ENCODE measurements around the gene GALNTL6. TPM values are rescaled to one million over a fixed set of nuclear protein-coding genes. Genes with fewer than 3 reads are reported as not detected.

Gene GALNTL6
- total and polyA plus RNA-seq, 7 donors, result 0.14 to 2.5 (median 0.42) TPM; not detected in 1

DNA sequence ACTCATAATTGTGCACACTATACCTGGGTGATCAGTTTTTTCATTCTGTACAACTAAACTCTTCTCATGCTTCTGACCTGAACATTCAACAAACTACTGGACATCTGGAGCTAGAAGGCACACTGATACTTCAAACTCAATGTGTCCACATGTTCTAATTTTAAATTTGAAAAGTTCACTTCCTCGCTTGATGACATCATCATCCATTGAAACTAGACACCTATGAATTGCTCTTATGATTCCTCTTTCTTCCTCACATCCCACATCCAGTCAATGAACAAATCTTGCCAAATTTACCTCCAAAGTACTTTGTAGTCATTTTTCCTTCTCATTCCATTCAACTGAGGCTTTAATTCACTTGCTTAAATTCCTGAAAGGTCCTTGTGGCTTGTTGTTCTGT lies 549.4 kb downstream of the GALNTL6 start:
- no peaks in the 10 kb centered on the region for H3K9me3 ChIP-seq
- no peaks in the 10 kb centered on the region for H3K36me3 ChIP-seq
- no peaks in the 10 kb centered on the region for H3K4me1 ChIP-seq
- H3K27me3 ChIP-seq, result no peaks in the 10 kb centered on the region
- H3K4me3 ChIP-seq, result no peak overlapping the region
- no peak for DNase-seq
- 90 to 95% methylated on average over 1 of the region's 1 CpG for WGBS, 2 donors
- no peak overlapping the region for H3K27ac ChIP-seq
- no peak for TF ChIP-seq POLR2A (IDR thresholded peaks at IDR 0.05)
- TF ChIP-seq CTCF (IDR thresholded peaks at IDR 0.05), result no peak
- no peak for TF ChIP-seq EP300 (IDR thresholded peaks at IDR 0.05)
- no peak for TF ChIP-seq POLR2AphosphoS5 (IDR thresholded peaks at IDR 0.05)
- intact Hi-C loops (cut with DNase I), result no loop called here

DNA sequence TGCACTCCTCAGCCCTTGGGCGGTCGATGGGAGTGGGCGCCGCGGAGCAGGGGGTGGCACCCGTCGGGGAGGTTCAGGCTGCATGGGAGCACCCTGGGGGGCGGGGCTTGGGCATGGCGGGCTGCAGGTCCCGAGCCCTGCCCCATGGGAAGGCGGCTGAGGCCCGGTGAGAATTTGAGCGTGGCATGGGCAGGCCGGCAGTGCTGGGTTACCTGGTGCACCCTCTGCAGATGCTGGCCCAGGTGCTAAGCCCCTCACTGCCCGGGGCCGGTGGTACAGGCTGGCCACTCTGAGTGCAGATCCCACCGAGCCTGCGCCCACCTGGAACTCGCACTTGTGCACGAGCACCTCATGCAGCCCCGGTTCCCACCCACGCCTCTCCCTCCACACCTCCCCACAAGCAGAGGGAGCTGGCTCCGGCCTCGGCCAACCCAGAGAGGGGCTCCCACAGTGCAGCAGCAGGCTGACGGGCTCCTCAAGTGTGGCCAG lies 556.3 kb downstream of the GALNTL6 start:
- Histone ChIP-seq H3K36me3 (no peaks in the 10 kb centered on the region), H3K4me3 (no peak overlapping the region), H3K27me3 (no peaks in the 10 kb centered on the region), H3K9me3 (no peaks in the 10 kb centered on the region), H3K27ac (no peak overlapping the region), H3K4me1 (no peaks in the 10 kb centered on the region)
- TF ChIP-seq EP300 (IDR thresholded peaks at IDR 0.05) (no peak), CTCF (IDR thresholded peaks at IDR 0.05) (no peak), POLR2AphosphoS5 (IDR thresholded peaks at IDR 0.05) (no peak), POLR2A (IDR thresholded peaks at IDR 0.05) (no peak)
- intact Hi-C loops (cut with DNase I), result no loop called here
- no peak for DNase-seq
- WGBS, 2 donors, result 91% methylated on average over 25 of the region's 25 CpGs

DNA sequence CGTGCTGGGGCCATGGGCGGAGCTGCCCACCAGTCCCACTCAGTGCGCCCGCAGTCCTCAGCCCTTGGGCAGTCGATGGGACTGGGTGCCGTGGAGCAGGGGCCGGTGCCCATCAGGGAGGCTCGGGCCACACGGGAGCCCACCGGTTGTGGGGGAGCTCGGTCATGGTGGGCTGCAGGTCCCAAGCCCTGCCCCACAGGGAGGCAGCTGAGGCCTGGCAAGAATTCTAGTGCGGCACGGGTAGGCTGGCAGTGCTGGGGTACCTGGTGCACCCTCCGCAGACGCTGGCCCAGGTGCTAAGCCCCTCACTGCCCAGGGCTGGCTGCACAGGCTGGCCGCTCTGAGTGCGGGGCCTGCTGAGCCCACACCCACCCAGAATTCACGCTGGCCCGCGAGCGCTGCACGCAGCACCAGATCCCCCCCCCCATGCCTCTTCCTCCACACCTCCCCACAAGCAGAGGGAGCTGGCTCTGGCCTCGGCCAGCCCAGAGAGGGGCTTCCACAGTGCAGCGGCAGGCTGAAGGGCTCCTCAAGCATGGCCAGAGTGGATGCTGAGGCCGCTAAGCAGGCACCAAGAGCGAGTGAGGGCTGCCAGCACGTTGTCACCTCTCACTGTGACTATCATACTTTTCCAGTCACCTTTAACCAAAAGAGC lies 564.4 kb downstream of the GALNTL6 start:
- intact Hi-C loops (cut with DNase I), result no loop called here
- no peaks in the 10 kb centered on the region for H3K4me1 ChIP-seq
- DNase-seq, result no peak
- 96% methylated on average over 27 of the region's 27 CpGs for WGBS, 2 donors
- TF ChIP-seq CTCF (IDR thresholded peaks at IDR 0.05) (no peak), EP300 (IDR thresholded peaks at IDR 0.05) (no peak), POLR2A (IDR thresholded peaks at IDR 0.05) (no peak), POLR2AphosphoS5 (IDR thresholded peaks at IDR 0.05) (no peak)
- no peak overlapping the region for H3K27ac ChIP-seq
- H3K9me3 ChIP-seq, result no peaks in the 10 kb centered on the region
- no peaks in the 10 kb centered on the region for H3K27me3 ChIP-seq
- H3K36me3 ChIP-seq, result no peaks in the 10 kb centered on the region
- no peak overlapping the region for H3K4me3 ChIP-seq

DNA sequence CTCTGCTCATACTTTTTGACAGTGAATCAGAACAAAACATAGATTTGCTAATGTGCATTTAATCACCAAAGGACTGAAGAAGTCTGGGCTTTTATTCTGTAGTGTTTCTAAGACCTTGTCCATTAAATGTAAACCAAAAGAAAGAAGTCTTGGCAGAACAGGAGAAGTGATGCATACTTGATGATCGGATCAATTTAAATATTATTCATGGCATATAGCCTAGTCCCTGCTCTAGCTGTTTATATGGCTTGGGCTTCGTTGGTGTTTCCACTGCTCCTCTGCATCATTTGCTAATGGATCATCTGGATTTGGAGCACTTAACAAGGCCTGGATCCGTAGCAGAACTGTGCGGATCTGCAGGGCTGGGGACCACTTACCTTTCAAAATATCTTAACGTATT lies 566.6 kb downstream of the GALNTL6 start:
- intact Hi-C loops (cut with DNase I), result no loop called here
- no peak for DNase-seq
- Histone ChIP-seq H3K27me3 (no peaks in the 10 kb centered on the region), H3K4me3 (no peak overlapping the region), H3K4me1 (no peaks in the 10 kb centered on the region), H3K9me3 (no peaks in the 10 kb centered on the region), H3K27ac (no peak overlapping the region), H3K36me3 (no peaks in the 10 kb centered on the region)
- WGBS, 2 donors, result 77 to 78% methylated on average over 5 of the region's 5 CpGs
- TF ChIP-seq POLR2AphosphoS5 (IDR thresholded peaks at IDR 0.05) (no peak), CTCF (IDR thresholded peaks at IDR 0.05) (no peak), POLR2A (IDR thresholded peaks at IDR 0.05) (no peak), EP300 (IDR thresholded peaks at IDR 0.05) (no peak)

DNA sequence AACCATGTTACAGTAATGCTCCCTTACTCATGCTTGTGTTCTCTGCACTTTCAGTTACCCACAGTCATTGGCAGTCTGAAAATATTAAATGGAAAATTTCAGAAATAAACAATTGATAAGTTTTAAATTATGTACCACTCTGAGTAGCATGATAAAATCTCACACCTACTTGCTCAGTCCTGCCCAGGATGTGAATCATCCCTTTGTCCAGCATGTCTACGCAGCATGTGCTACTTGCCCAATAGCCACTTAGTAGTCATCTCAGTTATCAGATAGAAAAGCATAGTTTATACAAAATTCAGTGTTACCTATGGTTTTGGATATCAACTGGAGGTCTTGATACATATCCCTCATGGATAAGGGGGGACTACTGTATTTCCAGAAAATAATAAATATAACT lies 577.1 kb downstream of the GALNTL6 start:
- no peak overlapping the region for H3K4me3 ChIP-seq
- no peaks in the 10 kb centered on the region for H3K27me3 ChIP-seq
- DNase-seq, result no peak
- WGBS, 2 donors, result 86 to 94% methylated on average over 1 of the region's 1 CpG
- no peak overlapping the region for H3K27ac ChIP-seq
- no peaks in the 10 kb centered on the region for H3K4me1 ChIP-seq
- intact Hi-C loops (cut with DNase I), result no loop called here
- TF ChIP-seq CTCF (IDR thresholded peaks at IDR 0.05) (no peak), POLR2A (IDR thresholded peaks at IDR 0.05) (no peak), POLR2AphosphoS5 (IDR thresholded peaks at IDR 0.05) (no peak), EP300 (IDR thresholded peaks at IDR 0.05) (no peak)
- no peaks in the 10 kb centered on the region for H3K36me3 ChIP-seq
- no peaks in the 10 kb centered on the region for H3K9me3 ChIP-seq
